COLO668 (cell line): ENCODE data around the gene IGHMBP2.

ENCODE experiments used
- DNase-seq: peaks from one replicate; lab custom pipeline; 2025; ENCODE audit not compliant: unreplicated experiment; lab: John Stamatoyannopoulos, UW

The IGHMBP2 gene

GRCh38 chr11:68889948-68890446 lies 13.7 kb upstream of the IGHMBP2 start:
- peak; percentile 8 for DNase-seq

- no peak for DNase-seq
These were observed 13.0 kb upstream of the IGHMBP2 start for GRCh38 chr11:68890490-68891231.

- no peak for DNase-seq
These were observed 12.2 kb upstream of the IGHMBP2 start for GRCh38 chr11:68891351-68891948.

GRCh38 chr11:68892576-68892975 lies 11.1 kb upstream of the IGHMBP2 start:
- no peak for DNase-seq

GRCh38 chr11:68893282-68893681 lies 10.4 kb upstream of the IGHMBP2 start:
- no peak for DNase-seq

- DNase-seq: no peak
These were observed 7.3 kb upstream of the IGHMBP2 start for GRCh38 chr11:68896171-68896959.

GRCh38 chr11:68897441-68897840 lies 6.2 kb upstream of the IGHMBP2 start:
- DNase-seq: no peak

- DNase-seq: no peak
These were observed 2.8 kb upstream of the IGHMBP2 start for GRCh38 chr11:68900835-68901381.

- DNase-seq: peak; percentile 14
These were observed 657 bp downstream of the IGHMBP2 start for GRCh38 chr11:68904248-68904847.

GRCh38 chr11:68905421-68906360 lies 2.0 kb downstream of the IGHMBP2 start:
- DNase-seq: no peak

GRCh38 chr11:68908273-68908672 lies 4.6 kb downstream of the IGHMBP2 start:
- no peak for DNase-seq

GRCh38 chr11:68910965-68911364 lies 7.3 kb downstream of the IGHMBP2 start:
- DNase-seq: no peak

- DNase-seq: no peak
These were observed 8.0 kb downstream of the IGHMBP2 start for GRCh38 chr11:68911731-68912130.

GRCh38 chr11:68912254-68912653 lies 8.6 kb downstream of the IGHMBP2 start:
- DNase-seq: no peak

- DNase-seq: no peak
These were observed 9.5 kb downstream of the IGHMBP2 start for GRCh38 chr11:68913188-68913587.

GRCh38 chr11:68914761-68915160 lies 11.1 kb downstream of the IGHMBP2 start:
- DNase-seq: no peak

- no peak for DNase-seq
These were observed 12.7 kb downstream of the IGHMBP2 start for GRCh38 chr11:68916439-68916838.

GRCh38 chr11:68923614-68924013 lies 19.9 kb downstream of the IGHMBP2 start:
- DNase-seq: no peak

- no peak for DNase-seq
These were observed 20.6 kb downstream of the IGHMBP2 start for GRCh38 chr11:68924073-68924925.
